IPS-15b (cell line): ENCODE results near the gene FOXN4.

Experiments
- H3K27me3 ChIP-seq: one replicate; pipeline ENCODE4 v1.6.1; 2013; ENCODE audit warnings: low read length; ENCODE audit not compliant: control insufficient read depth, insufficient read depth
- H3K36me3 ChIP-seq: one replicate; pipeline ENCODE4 v1.6.1; 2013; ENCODE audit warnings: low read length; ENCODE audit not compliant: control insufficient read depth, insufficient read depth
- H3K4me1 ChIP-seq: one replicate; pipeline ENCODE4 v1.6.1; 2013; ENCODE audit warnings: mild to moderate bottlenecking, low read length; ENCODE audit not compliant: control insufficient read depth, insufficient read depth
- H3K4me3 ChIP-seq: one replicate; pipeline ENCODE4 v1.5.1; 2013; ENCODE audit warnings: low read depth, low read length
- H3K9ac ChIP-seq: one replicate; pipeline ENCODE4 v1.6.1; 2013; ENCODE audit warnings: low read depth, mild to moderate bottlenecking, low read length
- H3K9me3 ChIP-seq: one replicate; pipeline ENCODE4 v1.6.1; 2013; ENCODE audit warnings: mild to moderate bottlenecking, low read length; ENCODE audit not compliant: control insufficient read depth, insufficient read depth

FOXN4 gene

GRCh38 chr12:109276160-109276559 lies 32.9 kb downstream of the FOXN4 start:
- Histone ChIP-seq H3K9me3 (no peaks in the 10 kb centered on the region), H3K9ac (no peak overlapping the region), H3K27me3 (no peaks in the 10 kb centered on the region)

GRCh38 chr12:109275173-109275572 lies 33.9 kb downstream of the FOXN4 start:
- Histone ChIP-seq H3K4me3 (no peak overlapping the region), H3K27me3 (no peaks in the 10 kb centered on the region), H3K36me3 (no peaks in the 10 kb centered on the region), H3K9ac (no peak overlapping the region), H3K9me3 (no peaks in the 10 kb centered on the region), H3K4me1 (peaks cover 6% of the 10 kb centered on the region)

More at GRCh38 chr12:109276160-109276559, 32.9 kb downstream of the FOXN4 start:
- Histone ChIP-seq H3K4me3 (no peak overlapping the region), H3K4me1 (peaks cover 6% of the 10 kb centered on the region), H3K36me3 (no peaks in the 10 kb centered on the region)

GRCh38 chr12:109274381-109274780 lies 34.7 kb downstream of the FOXN4 start:
- Histone ChIP-seq H3K4me1 (peaks cover 6% of the 10 kb centered on the region), H3K9me3 (no peaks in the 10 kb centered on the region), H3K9ac (no peak overlapping the region), H3K27me3 (no peaks in the 10 kb centered on the region), H3K4me3 (no peak overlapping the region), H3K36me3 (no peaks in the 10 kb centered on the region)

- H3K27me3 ChIP-seq = no peaks in the 10 kb centered on the region
- peaks cover 6% of the 10 kb centered on the region for H3K4me1 ChIP-seq
These were observed 35.7 kb downstream of the FOXN4 start for GRCh38 chr12:109273354-109273753.

GRCh38 chr12:109271418-109271817 lies 37.7 kb downstream of the FOXN4 start:
- Histone ChIP-seq H3K9ac (no peak overlapping the region), H3K4me1 (no peaks in the 10 kb centered on the region), H3K4me3 (no peak overlapping the region), H3K36me3 (no peaks in the 10 kb centered on the region), H3K9me3 (no peaks in the 10 kb centered on the region), H3K27me3 (no peaks in the 10 kb centered on the region)

More at GRCh38 chr12:109273354-109273753, 35.7 kb downstream of the FOXN4 start:
- H3K9me3 ChIP-seq = no peaks in the 10 kb centered on the region
- no peaks in the 10 kb centered on the region for H3K36me3 ChIP-seq
- no peak overlapping the region for H3K9ac ChIP-seq
- H3K4me3 ChIP-seq = peak overlapping the region; percentile 16

GRCh38 chr12:109270494-109270893 lies 38.6 kb downstream of the FOXN4 start:
- H3K9ac ChIP-seq = no peak overlapping the region
- no peak overlapping the region for H3K4me3 ChIP-seq
- H3K27me3 ChIP-seq = no peaks in the 10 kb centered on the region
- H3K36me3 ChIP-seq = no peaks in the 10 kb centered on the region
- H3K9me3 ChIP-seq = no peaks in the 10 kb centered on the region
- no peaks in the 10 kb centered on the region for H3K4me1 ChIP-seq

- H3K4me3 ChIP-seq = no peak overlapping the region
- no peaks in the 10 kb centered on the region for H3K27me3 ChIP-seq
- H3K9me3 ChIP-seq = no peaks in the 10 kb centered on the region
- H3K9ac ChIP-seq = no peak overlapping the region
- H3K36me3 ChIP-seq = peaks cover 9% of the 10 kb centered on the region
- H3K4me1 ChIP-seq = no peaks in the 10 kb centered on the region
These were observed 39.7 kb downstream of the FOXN4 start for GRCh38 chr12:109269428-109269827.

- Histone ChIP-seq H3K36me3 (peaks cover 9% of the 10 kb centered on the region), H3K4me1 (no peaks in the 10 kb centered on the region), H3K4me3 (no peak overlapping the region), H3K9me3 (no peaks in the 10 kb centered on the region), H3K9ac (no peak overlapping the region), H3K27me3 (no peaks in the 10 kb centered on the region)
These were observed 40.2 kb downstream of the FOXN4 start for GRCh38 chr12:109268896-109269295.

GRCh38 chr12:109267361-109267760 lies 41.7 kb downstream of the FOXN4 start:
- Histone ChIP-seq H3K4me3 (no peak overlapping the region), H3K36me3 (peaks cover 9% of the 10 kb centered on the region), H3K9ac (no peak overlapping the region), H3K27me3 (no peaks in the 10 kb centered on the region), H3K4me1 (no peaks in the 10 kb centered on the region), H3K9me3 (no peaks in the 10 kb centered on the region)

GRCh38 chr12:109266106-109266879 lies 42.8 kb downstream of the FOXN4 start:
- Histone ChIP-seq H3K27me3 (no peaks in the 10 kb centered on the region), H3K9me3 (no peaks in the 10 kb centered on the region), H3K36me3 (peaks cover 9% of the 10 kb centered on the region), H3K4me3 (no peak overlapping the region), H3K9ac (no peak overlapping the region), H3K4me1 (no peaks in the 10 kb centered on the region)

GRCh38 chr12:109264943-109265650 lies 44.0 kb downstream of the FOXN4 start:
- Histone ChIP-seq H3K27me3 (no peaks in the 10 kb centered on the region), H3K4me3 (no peak overlapping the region), H3K9me3 (no peaks in the 10 kb centered on the region), H3K4me1 (no peaks in the 10 kb centered on the region), H3K36me3 (peaks cover 9% of the 10 kb centered on the region), H3K9ac (no peak overlapping the region)
